Neural crest cell (in vitro differentiated cells): ENCODE measurements around the gene FBLIM1. TPM values are rescaled to one million over a fixed set of nuclear protein-coding genes. Genes with fewer than 3 reads are reported as not detected.

Experiments used
- DNase-seq: peaks from one replicate; pipeline ENCODE4 v3.0.0; 2021; ENCODE audit warnings: low read depth, mixed read lengths, low spot score
- H3K27ac Mint-ChIP-seq: one replicate; pipeline ENCODE4 v1.8.0; 2021; ENCODE audit warnings: mild to moderate bottlenecking, mixed read lengths; ENCODE audit not compliant: unreplicated experiment
- H3K27me3 Mint-ChIP-seq: 2 replicates; pipeline ENCODE4 v1.8.0; 2021; ENCODE audit warnings: low read depth, mild to moderate bottlenecking, mixed read lengths
- H3K36me3 Mint-ChIP-seq: 2 replicates; pipeline ENCODE4 v1.8.0; 2021; ENCODE audit warnings: low read depth, mild to moderate bottlenecking, mixed read lengths
- H3K4me1 Mint-ChIP-seq: 2 replicates; pipeline ENCODE4 v1.8.0; 2021; ENCODE audit warnings: mixed read lengths
- H3K4me3 Mint-ChIP-seq: one replicate; pipeline ENCODE4 v1.8.0; 2021; ENCODE audit warnings: mild to moderate bottlenecking, mixed read lengths
- H3K9me3 Mint-ChIP-seq: 2 replicates; pipeline ENCODE4 v1.8.0; 2021; ENCODE audit warnings: mixed read lengths
- CTCF ChIP-seq: fragments of 200-600 bp; sonication (generic); conservative IDR thresholded peaks from 2 replicates; pipeline ENCODE4 v1.5.0; 2021; ENCODE audit warnings: antibody characterized with exemption, mild to moderate bottlenecking
- total RNA-seq: library from RNA; stranded (reverse); gene quantifications from 2 replicates; pipeline ENCODE4 v1.2.1, GENCODE V29; 2021

Gene FBLIM1
- total RNA-seq, 1 donor from 2014 or later, result 6.2 TPM

DNA sequence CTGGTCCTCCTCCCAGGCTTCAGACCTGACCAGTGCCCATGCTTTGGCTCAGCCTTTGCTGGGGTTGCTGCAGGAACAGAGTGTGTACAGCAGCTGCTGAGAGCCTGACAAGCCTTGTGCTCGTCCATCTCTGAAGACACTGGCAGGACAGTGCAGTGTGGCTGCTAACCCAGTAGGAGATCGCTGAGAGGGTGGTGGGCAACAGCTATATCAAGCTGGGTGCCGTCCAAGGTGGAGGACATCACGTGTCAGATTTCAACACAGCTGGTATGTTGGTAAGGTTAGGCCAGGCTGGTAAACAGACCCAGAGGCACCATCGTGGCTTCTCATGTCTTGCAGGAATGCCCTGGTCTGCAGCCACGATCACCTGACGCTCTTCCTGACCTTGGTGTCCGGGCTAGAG lies 40.4 kb upstream of the FBLIM1 start:
- H3K36me3 Mint-ChIP-seq, result peaks cover 6% of the 10 kb centered on the region
- no peaks in the 10 kb centered on the region for H3K27me3 Mint-ChIP-seq
- H3K9me3 Mint-ChIP-seq, result no peaks in the 10 kb centered on the region
- no peak for DNase-seq
- H3K4me1 Mint-ChIP-seq, result no peaks in the 10 kb centered on the region
- TF ChIP-seq CTCF, result no peak
- no peak overlapping the region for H3K27ac Mint-ChIP-seq
- no peak overlapping the region for H3K4me3 Mint-ChIP-seq

DNA sequence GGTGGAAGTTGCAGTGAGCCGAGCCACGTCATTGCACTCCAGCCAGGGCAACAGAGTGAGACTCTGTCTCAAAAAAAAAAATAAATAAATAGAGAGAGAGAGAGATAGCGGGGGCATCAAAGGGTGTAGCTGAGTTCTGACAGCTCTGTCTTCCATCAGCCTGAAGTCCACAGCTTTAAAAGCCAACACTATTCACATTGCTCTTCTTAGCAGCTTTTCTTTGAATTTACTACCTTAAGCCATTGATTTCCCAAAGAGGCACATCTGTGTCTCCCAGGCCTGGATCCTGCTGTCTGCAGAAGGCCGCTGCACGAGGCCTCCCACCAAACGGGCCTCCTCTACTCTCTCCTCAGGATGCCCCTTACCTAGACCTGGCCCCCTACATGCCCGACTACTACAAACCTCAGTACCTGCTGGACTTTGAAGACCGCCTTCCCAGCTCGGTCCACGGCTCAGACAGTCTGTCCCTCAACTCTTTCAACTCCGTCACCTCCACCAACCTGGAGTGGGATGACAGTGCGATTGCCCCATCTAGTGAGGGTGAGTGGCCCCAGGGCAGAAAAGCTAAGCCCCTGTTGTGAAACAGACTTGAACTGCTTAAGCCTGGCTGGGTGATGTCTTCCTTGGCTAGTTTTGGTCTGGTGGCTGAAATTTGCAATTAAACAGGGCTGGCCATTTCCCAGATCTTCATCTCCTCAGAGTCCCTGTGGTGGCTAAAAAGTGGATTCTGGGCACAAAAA lies 39.0 kb upstream of the FBLIM1 start:
- no peak for TF ChIP-seq CTCF
- Mint-ChIP-seq H3K9me3 (no peaks in the 10 kb centered on the region), H3K4me3 (no peak overlapping the region), H3K4me1 (no peaks in the 10 kb centered on the region), H3K36me3 (peaks cover 3% of the 10 kb centered on the region), H3K27me3 (no peaks in the 10 kb centered on the region), H3K27ac (peak overlapping the region; percentile 78)
- DNase-seq, result no peak

- TF ChIP-seq CTCF, result no peak
- no peaks in the 10 kb centered on the region for H3K9me3 Mint-ChIP-seq
- H3K27ac Mint-ChIP-seq, result no peak overlapping the region
- peaks cover 3% of the 10 kb centered on the region for H3K36me3 Mint-ChIP-seq
- peaks cover 1% of the 10 kb centered on the region for H3K4me1 Mint-ChIP-seq
- H3K27me3 Mint-ChIP-seq, result no peaks in the 10 kb centered on the region
- no peak overlapping the region for H3K4me3 Mint-ChIP-seq
- no peak for DNase-seq
Observed at GRCh38 chr1:15720861-15721260, 37.7 kb upstream of the FBLIM1 start.

DNA sequence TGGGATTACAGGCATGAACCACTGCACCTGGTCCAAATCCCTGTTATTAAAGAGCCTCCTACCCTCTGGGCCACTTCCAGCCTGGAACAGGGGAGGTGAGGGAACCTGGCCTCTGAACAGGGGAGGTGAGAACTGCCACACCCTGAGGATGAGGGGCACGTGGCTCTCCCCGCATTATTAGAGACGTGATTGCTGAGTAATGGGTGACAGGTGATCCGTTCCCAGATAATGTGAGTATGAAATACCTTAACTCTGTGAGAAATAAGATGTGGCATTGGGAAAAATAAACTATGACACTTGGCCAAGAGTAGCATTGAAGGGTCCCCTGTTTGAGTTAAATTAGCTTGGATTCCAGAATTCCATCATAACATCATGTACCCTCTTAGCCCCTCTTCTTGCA lies 36.2 kb upstream of the FBLIM1 start:
- Mint-ChIP-seq H3K27ac (no peak overlapping the region), H3K4me3 (no peak overlapping the region), H3K36me3 (peaks cover 5% of the 10 kb centered on the region), H3K9me3 (no peaks in the 10 kb centered on the region), H3K27me3 (no peaks in the 10 kb centered on the region), H3K4me1 (peaks cover 5% of the 10 kb centered on the region)
- no peak for TF ChIP-seq CTCF
- DNase-seq, result no peak

DNA sequence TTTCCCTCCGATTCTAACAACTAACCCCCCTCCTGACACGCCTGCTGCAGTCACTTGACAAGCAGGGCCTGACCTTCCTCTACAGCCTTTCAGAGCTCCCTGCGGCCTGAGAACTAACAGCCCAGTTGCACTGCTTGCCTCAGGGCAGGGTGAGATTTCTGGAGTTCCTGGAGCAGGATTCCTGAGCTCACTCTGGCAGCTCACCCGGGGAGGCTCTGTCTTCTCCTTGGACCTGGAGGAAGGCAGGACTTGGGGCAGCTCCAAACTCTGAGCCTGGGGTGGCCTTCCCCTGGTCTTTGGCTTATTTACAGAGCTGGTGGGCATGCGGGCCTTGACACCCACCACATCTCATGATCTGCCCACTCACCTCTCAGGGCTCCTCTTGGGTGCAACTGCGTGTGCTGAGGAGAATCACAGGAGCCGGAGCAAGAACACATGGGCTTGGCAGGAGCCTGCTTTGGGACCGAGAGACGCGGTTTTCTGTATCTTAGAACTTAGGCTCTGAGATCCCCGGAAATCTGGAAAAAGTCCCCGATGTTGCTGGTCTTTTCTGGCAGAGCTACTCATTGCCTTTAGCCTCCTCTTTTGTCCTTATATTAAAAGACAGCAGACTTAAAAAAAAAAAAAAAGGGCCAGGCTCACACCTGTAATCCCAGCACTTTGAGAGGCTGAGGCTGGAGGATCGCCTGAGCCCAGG lies 35.6 kb upstream of the FBLIM1 start:
- peaks cover 5% of the 10 kb centered on the region for H3K4me1 Mint-ChIP-seq
- H3K27ac Mint-ChIP-seq, result no peak overlapping the region
- peaks cover 5% of the 10 kb centered on the region for H3K36me3 Mint-ChIP-seq
- no peaks in the 10 kb centered on the region for H3K27me3 Mint-ChIP-seq
- TF ChIP-seq CTCF, result no peak
- H3K9me3 Mint-ChIP-seq, result no peaks in the 10 kb centered on the region
- no peak for DNase-seq
- no peak overlapping the region for H3K4me3 Mint-ChIP-seq
